WTC11 (cell line): ENCODE data around the gene C1orf159. TPM values are rescaled to one million over a fixed set of nuclear protein-coding genes. Genes with fewer than 3 reads are reported as not detected.

Experiments used
- ATAC-seq: fragments of 200-7000 bp; cut with Tn5 transposase; 2 replicates; pipeline ENCODE4 v1.10.0; 2021; ENCODE audit warnings: mild to moderate bottlenecking, moderate library complexity
- CTCF ChIA-PET: fragments of 300-600 bp; sonication (Branson Sonifier 250); formaldehyde crosslinking; loops from one replicate; lab custom pipeline; 2021; ENCODE audit warnings: antibody characterized with exemption; lab: Charles Lee
- POLR2A ChIA-PET: fragments of 350-600 bp; sonication (Branson Sonifier 250); formaldehyde crosslinking; loops from one replicate; lab custom pipeline; 2021; ENCODE audit warnings: antibody characterized with exemption; lab: Charles Lee
- DNase-seq: peaks from one replicate; pipeline ENCODE4 v3.0.0; 2021; ENCODE audit warnings: low spot score
- H3K27ac Mint-ChIP-seq: 2 replicates; pipeline ENCODE4 v1.8.0; 2021; ENCODE audit warnings: mixed read lengths
- H3K27me3 Mint-ChIP-seq: 2 replicates; pipeline ENCODE4 v1.8.0; 2021; ENCODE audit warnings: low read depth, mild to moderate bottlenecking, moderate library complexity, mixed read lengths
- H3K36me3 Mint-ChIP-seq: 2 replicates; pipeline ENCODE4 v1.8.0; 2021; ENCODE audit warnings: mixed read lengths
- H3K4me1 Mint-ChIP-seq: 2 replicates; pipeline ENCODE4 v1.8.0; 2022; ENCODE audit warnings: mixed read lengths
- H3K4me3 Mint-ChIP-seq: 2 replicates; pipeline ENCODE4 v1.8.0; 2021; ENCODE audit warnings: mild to moderate bottlenecking, moderate library complexity, mixed read lengths
- H3K9me3 Mint-ChIP-seq: 2 replicates; pipeline ENCODE4 v1.8.0; 2021; ENCODE audit warnings: mixed read lengths
- CREB1 ChIP-seq: sonication (generic); formaldehyde crosslinking; IDR thresholded peaks from 2 replicates; pipeline ENCODE4 v1.8.0; 2023; ENCODE audit warnings: mild to moderate bottlenecking, missing genetic modification reagents
- E2F1 ChIP-seq: sonication (generic); formaldehyde crosslinking; IDR thresholded peaks from 2 replicates; pipeline ENCODE4 v1.8.0; 2022; ENCODE audit warnings: mild to moderate bottlenecking, missing genetic modification reagents
- EMX1 ChIP-seq: fragments of 250-450 bp; sonication (Bioruptor Pico); IDR thresholded peaks from 2 replicates; pipeline ENCODE4 v1.8.0; 2021; ENCODE audit warnings: mild to moderate bottlenecking
- FOXK1 ChIP-seq: sonication (generic); formaldehyde crosslinking; IDR thresholded peaks from 2 replicates; pipeline ENCODE4 v1.8.0; 2022; ENCODE audit warnings: mild to moderate bottlenecking, moderate library complexity, missing genetic modification reagents
- GABPB1 ChIP-seq: sonication (generic); formaldehyde crosslinking; IDR thresholded peaks from 2 replicates; pipeline ENCODE4 v1.8.1; 2023; ENCODE audit warnings: mild to moderate bottlenecking, missing genetic modification reagents
- KAT7 ChIP-seq: sonication (generic); formaldehyde crosslinking; IDR thresholded peaks from 2 replicates; pipeline ENCODE4 v1.8.1; 2023; ENCODE audit warnings: missing genetic modification reagents, mild to moderate bottlenecking, borderline replicate concordance
- PRRX2 ChIP-seq: fragments of 250-450 bp; sonication (Bioruptor Pico); IDR thresholded peaks from 2 replicates; pipeline ENCODE4 v1.8.0; 2021; ENCODE audit warnings: mild to moderate bottlenecking
- SOX15 ChIP-seq: fragments of 250-450 bp; sonication (Bioruptor Pico); IDR thresholded peaks from 2 replicates; pipeline ENCODE4 v1.9.0; 2021; ENCODE audit warnings: mild to moderate bottlenecking
- TCF7 ChIP-seq: sonication (generic); formaldehyde crosslinking; IDR thresholded peaks from 2 replicates; pipeline ENCODE4 v1.8.0; 2022; ENCODE audit warnings: mild to moderate bottlenecking, low read depth, missing genetic modification reagents, moderate library complexity
- TP53 ChIP-seq: sonication (generic); formaldehyde crosslinking; IDR thresholded peaks from 2 replicates; pipeline ENCODE4 v1.8.1; 2023; ENCODE audit warnings: mild to moderate bottlenecking, missing genetic modification reagents
- ZBTB21 ChIP-seq: sonication (generic); formaldehyde crosslinking; IDR thresholded peaks from 2 replicates; pipeline ENCODE4 v1.8.1; 2023; ENCODE audit warnings: mild to moderate bottlenecking, missing genetic modification reagents, borderline replicate concordance
- ZNF121 ChIP-seq: sonication (generic); formaldehyde crosslinking; IDR thresholded peaks from 2 replicates; pipeline ENCODE4 v1.8.0; 2023; ENCODE audit warnings: missing genetic modification reagents
- ZNF138 ChIP-seq: sonication (generic); formaldehyde crosslinking; conservative IDR thresholded peaks from 2 replicates; pipeline ENCODE4 v1.8.1; 2022; ENCODE audit warnings: mild to moderate bottlenecking, moderate library complexity, missing genetic modification reagents
- ZNF219 ChIP-seq: sonication (generic); formaldehyde crosslinking; IDR thresholded peaks from 2 replicates; pipeline ENCODE4 v1.8.0; 2023; ENCODE audit warnings: missing genetic modification reagents, mild to moderate bottlenecking, borderline replicate concordance
- ZNF263 ChIP-seq: sonication (generic); formaldehyde crosslinking; IDR thresholded peaks from 2 replicates; pipeline ENCODE4 v1.8.1; 2022; ENCODE audit warnings: low read depth, mild to moderate bottlenecking, moderate library complexity, missing genetic modification reagents
- ZNF671 ChIP-seq: fragments of 250-450 bp; sonication (Bioruptor Pico); IDR thresholded peaks from 2 replicates; pipeline ENCODE4 v1.8.0; 2021; ENCODE audit warnings: mild to moderate bottlenecking
- total RNA-seq: library from RNA; stranded (reverse); gene quantifications from 3 replicates; pipeline ENCODE4 v1.2.3, GENCODE V29; 2021
- TF ChIP-seq, protein P1 (sequence below): sonication (generic); formaldehyde crosslinking; IDR thresholded peaks from 2 replicates; pipeline ENCODE4 v1.8.0; 2023; ENCODE audit warnings: missing genetic modification reagents, mild to moderate bottlenecking, borderline replicate concordance
- TF ChIP-seq, protein P2 (sequence below): sonication (generic); formaldehyde crosslinking; IDR thresholded peaks from 2 replicates; pipeline ENCODE4 v1.8.1; 2022; ENCODE audit warnings: low read depth, missing genetic modification reagents, borderline replicate concordance
- TF ChIP-seq, protein P3 (sequence below): fragments of 250-450 bp; sonication (Bioruptor Pico); conservative IDR thresholded peaks from 2 replicates; pipeline ENCODE4 v1.9.0; 2021; ENCODE audit warnings: mild to moderate bottlenecking
- TF ChIP-seq, protein P4 (sequence below): sonication (generic); formaldehyde crosslinking; IDR thresholded peaks from 2 replicates; pipeline ENCODE4 v1.8.0; 2022; ENCODE audit warnings: mild to moderate bottlenecking, missing genetic modification reagents
- TF ChIP-seq, protein P5 (sequence below): sonication (generic); formaldehyde crosslinking; IDR thresholded peaks from 2 replicates; pipeline ENCODE4 v1.8.1; 2023; ENCODE audit warnings: mild to moderate bottlenecking, moderate library complexity, missing genetic modification reagents
- TF ChIP-seq, protein P6 (sequence below): fragments of 250-450 bp; sonication (Bioruptor Pico); IDR thresholded peaks from 2 replicates; pipeline ENCODE4 v1.8.0; 2021; ENCODE audit warnings: mild to moderate bottlenecking

The C1orf159 gene
- total RNA-seq, 1 experiment from 2014 or later: 17.8 TPM

- TF ChIP-seq FOXK1 (CRISPR knock-in tag): no peak
Observed at GRCh38 chr1:1101503-1101902, 14.4 kb downstream of the C1orf159 start (continued).

- H3K36me3 Mint-ChIP-seq: peaks cover 32% of the 10 kb centered on the region
- TF ChIP-seq CREB1 (CRISPR knock-in tag) (no peak), PRRX2 (no peak), ZNF263 (CRISPR knock-in tag) (no peak)
- TF ChIP-seq, protein P1, sequence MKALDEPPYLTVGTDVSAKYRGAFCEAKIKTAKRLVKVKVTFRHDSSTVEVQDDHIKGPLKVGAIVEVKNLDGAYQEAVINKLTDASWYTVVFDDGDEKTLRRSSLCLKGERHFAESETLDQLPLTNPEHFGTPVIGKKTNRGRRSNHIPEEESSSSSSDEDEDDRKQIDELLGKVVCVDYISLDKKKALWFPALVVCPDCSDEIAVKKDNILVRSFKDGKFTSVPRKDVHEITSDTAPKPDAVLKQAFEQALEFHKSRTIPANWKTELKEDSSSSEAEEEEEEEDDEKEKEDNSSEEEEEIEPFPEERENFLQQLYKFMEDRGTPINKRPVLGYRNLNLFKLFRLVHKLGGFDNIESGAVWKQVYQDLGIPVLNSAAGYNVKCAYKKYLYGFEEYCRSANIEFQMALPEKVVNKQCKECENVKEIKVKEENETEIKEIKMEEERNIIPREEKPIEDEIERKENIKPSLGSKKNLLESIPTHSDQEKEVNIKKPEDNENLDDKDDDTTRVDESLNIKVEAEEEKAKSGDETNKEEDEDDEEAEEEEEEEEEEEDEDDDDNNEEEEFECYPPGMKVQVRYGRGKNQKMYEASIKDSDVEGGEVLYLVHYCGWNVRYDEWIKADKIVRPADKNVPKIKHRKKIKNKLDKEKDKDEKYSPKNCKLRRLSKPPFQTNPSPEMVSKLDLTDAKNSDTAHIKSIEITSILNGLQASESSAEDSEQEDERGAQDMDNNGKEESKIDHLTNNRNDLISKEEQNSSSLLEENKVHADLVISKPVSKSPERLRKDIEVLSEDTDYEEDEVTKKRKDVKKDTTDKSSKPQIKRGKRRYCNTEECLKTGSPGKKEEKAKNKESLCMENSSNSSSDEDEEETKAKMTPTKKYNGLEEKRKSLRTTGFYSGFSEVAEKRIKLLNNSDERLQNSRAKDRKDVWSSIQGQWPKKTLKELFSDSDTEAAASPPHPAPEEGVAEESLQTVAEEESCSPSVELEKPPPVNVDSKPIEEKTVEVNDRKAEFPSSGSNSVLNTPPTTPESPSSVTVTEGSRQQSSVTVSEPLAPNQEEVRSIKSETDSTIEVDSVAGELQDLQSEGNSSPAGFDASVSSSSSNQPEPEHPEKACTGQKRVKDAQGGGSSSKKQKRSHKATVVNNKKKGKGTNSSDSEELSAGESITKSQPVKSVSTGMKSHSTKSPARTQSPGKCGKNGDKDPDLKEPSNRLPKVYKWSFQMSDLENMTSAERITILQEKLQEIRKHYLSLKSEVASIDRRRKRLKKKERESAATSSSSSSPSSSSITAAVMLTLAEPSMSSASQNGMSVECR (CRISPR knock-in tag): no peak
- TF ChIP-seq, protein P2, sequence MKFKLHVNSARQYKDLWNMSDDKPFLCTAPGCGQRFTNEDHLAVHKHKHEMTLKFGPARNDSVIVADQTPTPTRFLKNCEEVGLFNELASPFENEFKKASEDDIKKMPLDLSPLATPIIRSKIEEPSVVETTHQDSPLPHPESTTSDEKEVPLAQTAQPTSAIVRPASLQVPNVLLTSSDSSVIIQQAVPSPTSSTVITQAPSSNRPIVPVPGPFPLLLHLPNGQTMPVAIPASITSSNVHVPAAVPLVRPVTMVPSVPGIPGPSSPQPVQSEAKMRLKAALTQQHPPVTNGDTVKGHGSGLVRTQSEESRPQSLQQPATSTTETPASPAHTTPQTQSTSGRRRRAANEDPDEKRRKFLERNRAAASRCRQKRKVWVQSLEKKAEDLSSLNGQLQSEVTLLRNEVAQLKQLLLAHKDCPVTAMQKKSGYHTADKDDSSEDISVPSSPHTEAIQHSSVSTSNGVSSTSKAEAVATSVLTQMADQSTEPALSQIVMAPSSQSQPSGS (CRISPR knock-in tag): no peak
- ChIA-PET POLR2A (no interaction called here), CTCF (no interaction called here)
- H3K4me1 Mint-ChIP-seq: no peaks in the 10 kb centered on the region
- H3K4me3 Mint-ChIP-seq: no peak overlapping the region
- peaks cover 41% of the 10 kb centered on the region for H3K9me3 Mint-ChIP-seq
- H3K27me3 Mint-ChIP-seq: peaks cover 29% of the 10 kb centered on the region
- DNase-seq (no peak), ATAC-seq (no peak)
- H3K27ac Mint-ChIP-seq: no peak overlapping the region
Observed at GRCh38 chr1:1100296-1100695, 15.6 kb downstream of the C1orf159 start.

- Mint-ChIP-seq H3K4me1 (no peaks in the 10 kb centered on the region), H3K9me3 (peaks cover 47% of the 10 kb centered on the region), H3K36me3 (peaks cover 29% of the 10 kb centered on the region), H3K27me3 (peaks cover 34% of the 10 kb centered on the region), H3K27ac (no peak overlapping the region), H3K4me3 (no peak overlapping the region)
- POLR2A ChIA-PET: no interaction called here
- CTCF ChIA-PET: no interaction called here
- ATAC-seq (no peak), DNase-seq (no peak)
- TF ChIP-seq GABPB1 (CRISPR knock-in tag) (no peak), ZNF219 (no peak), E2F1 (CRISPR knock-in tag) (no peak), SOX15 (CRISPR knock-in tag) (no peak), EMX1 (CRISPR knock-in tag) (no peak), ZNF138 (CRISPR knock-in tag) (no peak), TP53 (CRISPR knock-in tag) (no peak), ZNF671 (no peak), TCF7 (CRISPR knock-in tag) (no peak), ZBTB21 (CRISPR knock-in tag) (no peak), KAT7 (CRISPR knock-in tag) (no peak), ZNF121 (CRISPR knock-in tag) (no peak)
- TF ChIP-seq, protein P3, sequence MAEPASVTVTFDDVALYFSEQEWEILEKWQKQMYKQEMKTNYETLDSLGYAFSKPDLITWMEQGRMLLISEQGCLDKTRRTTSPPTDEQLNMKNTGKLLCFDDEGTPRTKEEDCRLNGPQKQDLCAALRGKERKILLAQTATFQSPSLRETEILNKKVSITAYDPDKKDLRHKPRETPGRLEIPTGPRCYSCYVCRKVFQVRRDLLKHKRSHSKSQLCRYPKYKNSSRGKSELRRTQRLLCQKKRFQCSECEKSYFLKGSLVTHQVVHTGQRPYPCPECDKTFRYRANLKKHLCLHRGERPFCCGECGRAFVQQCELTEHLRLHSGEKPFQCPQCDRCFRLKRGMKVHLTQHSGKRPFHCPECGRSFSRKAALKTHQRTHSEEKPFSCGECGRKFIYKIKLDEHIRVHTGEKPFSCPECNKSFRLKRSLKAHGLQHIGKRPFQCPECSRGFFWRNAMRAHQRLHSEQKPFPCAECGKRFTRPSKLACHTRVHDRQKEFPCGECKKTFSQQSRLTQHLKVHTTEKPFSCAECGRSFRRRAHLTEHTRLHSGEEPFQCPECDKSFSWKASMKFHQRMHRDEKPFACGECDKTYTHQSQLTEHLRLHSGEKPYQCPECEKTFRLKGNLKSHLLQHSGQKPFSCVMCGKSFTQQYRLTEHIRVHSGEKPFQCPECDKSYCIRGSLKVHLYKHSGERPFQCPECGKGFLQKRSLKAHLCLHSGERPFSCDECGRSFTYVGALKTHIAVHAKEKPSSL (CRISPR knock-in tag): no peak
- TF ChIP-seq, protein P4, sequence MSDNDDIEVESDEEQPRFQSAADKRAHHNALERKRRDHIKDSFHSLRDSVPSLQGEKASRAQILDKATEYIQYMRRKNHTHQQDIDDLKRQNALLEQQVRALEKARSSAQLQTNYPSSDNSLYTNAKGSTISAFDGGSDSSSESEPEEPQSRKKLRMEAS (CRISPR knock-in tag): no peak
- TF ChIP-seq, protein P5, sequence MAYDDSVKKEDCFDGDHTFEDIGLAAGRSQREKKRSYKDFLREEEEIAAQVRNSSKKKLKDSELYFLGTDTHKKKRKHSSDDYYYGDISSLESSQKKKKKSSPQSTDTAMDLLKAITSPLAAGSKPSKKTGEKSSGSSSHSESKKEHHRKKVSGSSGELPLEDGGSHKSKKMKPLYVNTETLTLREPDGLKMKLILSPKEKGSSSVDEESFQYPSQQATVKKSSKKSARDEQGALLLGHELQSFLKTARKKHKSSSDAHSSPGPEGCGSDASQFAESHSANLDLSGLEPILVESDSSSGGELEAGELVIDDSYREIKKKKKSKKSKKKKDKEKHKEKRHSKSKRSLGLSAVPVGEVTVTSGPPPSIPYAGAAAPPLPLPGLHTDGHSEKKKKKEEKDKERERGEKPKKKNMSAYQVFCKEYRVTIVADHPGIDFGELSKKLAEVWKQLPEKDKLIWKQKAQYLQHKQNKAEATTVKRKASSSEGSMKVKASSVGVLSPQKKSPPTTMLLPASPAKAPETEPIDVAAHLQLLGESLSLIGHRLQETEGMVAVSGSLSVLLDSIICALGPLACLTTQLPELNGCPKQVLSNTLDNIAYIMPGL (CRISPR knock-in tag): no peak
- TF ChIP-seq, protein P6, sequence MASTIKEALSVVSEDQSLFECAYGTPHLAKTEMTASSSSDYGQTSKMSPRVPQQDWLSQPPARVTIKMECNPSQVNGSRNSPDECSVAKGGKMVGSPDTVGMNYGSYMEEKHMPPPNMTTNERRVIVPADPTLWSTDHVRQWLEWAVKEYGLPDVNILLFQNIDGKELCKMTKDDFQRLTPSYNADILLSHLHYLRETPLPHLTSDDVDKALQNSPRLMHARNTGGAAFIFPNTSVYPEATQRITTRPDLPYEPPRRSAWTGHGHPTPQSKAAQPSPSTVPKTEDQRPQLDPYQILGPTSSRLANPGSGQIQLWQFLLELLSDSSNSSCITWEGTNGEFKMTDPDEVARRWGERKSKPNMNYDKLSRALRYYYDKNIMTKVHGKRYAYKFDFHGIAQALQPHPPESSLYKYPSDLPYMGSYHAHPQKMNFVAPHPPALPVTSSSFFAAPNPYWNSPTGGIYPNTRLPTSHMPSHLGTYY (CRISPR knock-in tag): no peak
Observed at GRCh38 chr1:1099506-1100183, 16.2 kb downstream of the C1orf159 start.
